H9 (cell line): Measurements from ENCODE around the gene CHKB. TPM values are rescaled to one million over a fixed set of nuclear protein-coding genes. Genes with fewer than 3 reads are reported as not detected.

ENCODE experiments used
- DNase-seq: peaks from one replicate; pipeline ENCODE4 v3.0.0-alpha.2; 2017
- H2AFZ ChIP-seq: one replicate; pipeline ENCODE4 v1.6.1; 2013; ENCODE audit warnings: mild to moderate bottlenecking, low read length, control low read depth, moderate library complexity
- H2AK5ac ChIP-seq: 2 replicates; pipeline ENCODE4 v1.6.1; 2013; ENCODE audit warnings: low read length, control low read depth, mixed read lengths; ENCODE audit not compliant: insufficient read length
- H2BK120ac ChIP-seq: one replicate; pipeline ENCODE4 v1.6.1; 2013; ENCODE audit warnings: low read depth, mild to moderate bottlenecking, low read length, control low read depth, inconsistent platforms; ENCODE audit not compliant: poor library complexity, severe bottlenecking
- H2BK12ac ChIP-seq: 2 replicates; pipeline ENCODE4 v1.6.1; 2013; ENCODE audit warnings: low read length, control low read depth, mixed read lengths, low read depth; ENCODE audit not compliant: insufficient read length
- H2BK15ac ChIP-seq: 2 replicates; pipeline ENCODE4 v1.6.1; 2013; ENCODE audit warnings: low read depth, low read length, control low read depth
- H2BK20ac ChIP-seq: one replicate; pipeline ENCODE4 v1.6.1; 2013; ENCODE audit warnings: low read depth, mild to moderate bottlenecking, low read length, control low read depth, inconsistent platforms; ENCODE audit not compliant: poor library complexity, severe bottlenecking
- H2BK5ac ChIP-seq: 2 replicates; pipeline ENCODE4 v1.6.1; 2013; ENCODE audit warnings: low read length, control low read depth, mixed read lengths; ENCODE audit not compliant: insufficient read length
- H3K14ac ChIP-seq: 2 replicates; pipeline ENCODE4 v1.6.1; 2013; ENCODE audit warnings: low read length, control low read depth; ENCODE audit not compliant: insufficient read depth
- H3K18ac ChIP-seq: 2 replicates; pipeline ENCODE4 v1.6.1; 2013; ENCODE audit warnings: low read depth, mild to moderate bottlenecking, mixed read lengths, low read length, control low read depth; ENCODE audit not compliant: insufficient read length
- H3K23ac ChIP-seq: 2 replicates; pipeline ENCODE4 v1.6.1; 2013; ENCODE audit warnings: low read length, control low read depth, mixed read lengths, low read depth; ENCODE audit not compliant: insufficient read length
- H3K23me2 ChIP-seq: 2 replicates; pipeline ENCODE4 v1.6.1; 2013; ENCODE audit warnings: low read depth, mild to moderate bottlenecking, mixed read lengths, low read length, control low read depth; ENCODE audit not compliant: insufficient read length, poor library complexity, severe bottlenecking
- H3K27ac ChIP-seq: 2 replicates; pipeline ENCODE4 v1.5.1; 2013; ENCODE audit warnings: low read length, control low read depth, mixed read lengths, low read depth; ENCODE audit not compliant: insufficient read length
- H3K27me3 ChIP-seq: 2 replicates; pipeline ENCODE4 v1.6.1; 2013; ENCODE audit warnings: low read length, control low read depth, inconsistent platforms; ENCODE audit not compliant: insufficient read depth
- H3K4ac ChIP-seq: 2 replicates; pipeline ENCODE4 v1.6.1; 2013; ENCODE audit warnings: low read depth, mild to moderate bottlenecking, control low read depth, inconsistent platforms, low read length, moderate library complexity
- H3K4me1 ChIP-seq: 2 replicates; pipeline ENCODE4 v1.6.1; 2013; ENCODE audit warnings: low read length, control low read depth, inconsistent platforms; ENCODE audit not compliant: insufficient read depth
- H3K4me2 ChIP-seq: 2 replicates; pipeline ENCODE4 v1.6.1; 2013; ENCODE audit warnings: low read length, control low read depth, mixed read lengths; ENCODE audit not compliant: insufficient read length, insufficient read depth
- H3K56ac ChIP-seq: 2 replicates; pipeline ENCODE4 v1.6.1; 2013; ENCODE audit warnings: low read depth, mild to moderate bottlenecking, mixed read lengths, low read length, control low read depth; ENCODE audit not compliant: insufficient read length
- H3K79me1 ChIP-seq: 2 replicates; pipeline ENCODE4 v1.6.1; 2013; ENCODE audit warnings: low read depth, mild to moderate bottlenecking, moderate library complexity, low read length, control low read depth, inconsistent platforms; ENCODE audit not compliant: insufficient read depth, poor library complexity, severe bottlenecking
- H3K79me2 ChIP-seq: 2 replicates; pipeline ENCODE4 v1.6.1; 2013; ENCODE audit warnings: low read length, control low read depth, inconsistent platforms; ENCODE audit not compliant: insufficient read depth
- H3K9ac ChIP-seq: 2 replicates; pipeline ENCODE4 v1.6.1; 2013; ENCODE audit warnings: low read length, control low read depth, mixed read lengths; ENCODE audit not compliant: insufficient read length; ENCODE audit errors: extremely low read depth
- H3K9me3 ChIP-seq: one replicate; pipeline ENCODE4 v1.6.1; 2013; ENCODE audit warnings: low read depth, low read length, inconsistent platforms; ENCODE audit not compliant: control insufficient read depth
- H3T11ph ChIP-seq: one replicate; pipeline ENCODE4 v1.6.1; 2013; ENCODE audit warnings: mild to moderate bottlenecking, low read length, control low read depth, inconsistent platforms
- H4K20me1 ChIP-seq: one replicate; pipeline ENCODE4 v1.6.1; 2013; ENCODE audit not compliant: control insufficient read depth, insufficient read length, insufficient read depth
- H4K5ac ChIP-seq: 2 replicates; pipeline ENCODE4 v1.6.1; 2013; ENCODE audit warnings: low read depth, mild to moderate bottlenecking, mixed read lengths, low read length, control low read depth; ENCODE audit not compliant: insufficient read length
- H4K8ac ChIP-seq: replicated peaks from 2 replicates; pipeline ENCODE4 v1.6.1; 2013; ENCODE audit warnings: low read length, control low read depth, mixed read lengths, low read depth; ENCODE audit not compliant: insufficient read length
- H4K91ac ChIP-seq: 2 replicates; pipeline ENCODE4 v1.6.1; 2013; ENCODE audit warnings: low read depth, mild to moderate bottlenecking, moderate library complexity, mixed read lengths, low read length, control low read depth; ENCODE audit not compliant: insufficient read length
- H3K27ac Mint-ChIP-seq, 3 experiments: 2 replicates in 2 of 3; 3 replicates in 1 of 3; pipeline ENCODE4 v1.8.0; 2020 to 2021; ENCODE audit warnings: mixed read lengths in 3 of 3, mild to moderate bottlenecking in 1 of 3, moderate library complexity in 1 of 3
- H3K27me3 Mint-ChIP-seq: 2 replicates; pipeline ENCODE4 v1.8.0; 2021; ENCODE audit warnings: low read depth, mild to moderate bottlenecking, moderate library complexity, mixed read lengths
- H3K36me3 Mint-ChIP-seq, 3 experiments: 2 replicates in 2 of 3; 3 replicates in 1 of 3; pipeline ENCODE4 v1.8.0; 2020 to 2021; ENCODE audit warnings: low read depth in 3 of 3, mixed read lengths in 3 of 3; ENCODE audit not compliant: insufficient read depth in 1 of 3
- H3K4me1 Mint-ChIP-seq, 2 experiments: 2 replicates each; pipeline ENCODE4 v1.8.0; 2020; ENCODE audit warnings: mixed read lengths in 2 of 2
- H3K4me3 Mint-ChIP-seq, 2 experiments: 2 replicates in 1 of 2; 3 replicates in 1 of 2; pipeline ENCODE4 v1.8.0; 2020 to 2021; ENCODE audit warnings: mild to moderate bottlenecking in 2 of 2, mixed read lengths in 2 of 2, moderate library complexity in 1 of 2
- H3K9me3 Mint-ChIP-seq, 2 experiments: 2 replicates in 1 of 2; 3 replicates in 1 of 2; pipeline ENCODE4 v1.8.0; 2020; ENCODE audit warnings: mild to moderate bottlenecking in 2 of 2, mixed read lengths in 2 of 2, moderate library complexity in 1 of 2
- WGBS: extraction: QIAGEN DNeasy Blood & Tissue Kit; methylation state at CpG from one replicate; pipeline ENCODE4 v1.1.7; 2013; ENCODE audit warnings: missing lambda C conversion rate, low lambda C conversion rate, mixed read lengths; ENCODE audit not compliant: insufficient read length; ENCODE audit errors: extremely low coverage; 5-methylcytosine and 5-hydroxymethylcytosine counted together
- total RNA-seq: library from RNA; stranded (reverse); gene quantifications from 2 replicates; pipeline ENCODE4 v1.2.1, GENCODE V29; 2021
- TF ChIP-seq, protein P1 (sequence below): fragments of 200-600 bp; sonication (generic); conservative IDR thresholded peaks from 3 replicates; pipeline ENCODE4 v1.8.0; 2021; ENCODE audit warnings: antibody characterized with exemption, mild to moderate bottlenecking

CHKB gene
- total RNA-seq, 1 experiment from 2014 or later, result 64.9 TPM

DNA sequence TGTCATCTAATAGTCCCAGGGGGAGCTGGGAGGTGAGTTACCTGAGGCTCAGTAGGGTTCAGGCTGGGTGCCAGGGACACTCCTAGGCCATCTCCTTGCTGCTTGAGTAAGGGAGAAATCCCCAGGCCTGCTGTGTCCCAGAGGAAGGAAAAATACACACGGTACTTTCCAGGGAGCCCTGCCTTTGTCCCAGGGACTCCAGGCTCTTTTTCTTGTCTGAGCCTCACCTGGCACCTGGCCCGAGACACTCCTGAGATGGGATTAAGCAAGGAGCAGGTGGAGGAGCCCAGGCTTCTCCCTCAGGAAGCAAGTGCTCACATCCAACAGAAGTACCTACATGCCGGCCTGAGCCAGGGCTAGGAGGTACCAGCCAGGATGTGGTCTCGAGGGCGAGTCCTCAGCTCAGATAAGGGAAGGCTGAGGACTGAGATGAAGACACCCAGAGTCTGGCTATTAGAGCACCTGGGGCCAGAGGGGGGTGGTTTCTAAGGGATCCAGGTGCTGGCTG, 37.8 kb downstream of the CHKB start:
- Histone ChIP-seq H2BK20ac (no peak overlapping the region), H4K91ac (no peak overlapping the region), H3K14ac (no peak overlapping the region), H3K23ac (no peak overlapping the region), H3T11ph (no peak overlapping the region), H3K79me1 (no peaks in the 10 kb centered on the region), H3K9me3 (no peaks in the 10 kb centered on the region), H3K27me3 (no peaks in the 10 kb centered on the region; the same call in 1 of the 2 replicates), H4K5ac (no peak overlapping the region), H4K8ac (no peak overlapping the region), H3K18ac (no peak overlapping the region), H3K23me2 (peaks cover 2% of the 10 kb centered on the region), H3K27ac (no peak overlapping the region), H3K4me2 (no peak overlapping the region), H3K4ac (no peak overlapping the region), H3K56ac (no peak overlapping the region), H2BK120ac (no peak overlapping the region), H2AK5ac (no peak overlapping the region), H2BK5ac (no peak overlapping the region), H2AFZ (no peak overlapping the region), H3K79me2 (no peaks in the 10 kb centered on the region), H3K9ac (no peak overlapping the region), H4K20me1 (no peaks in the 10 kb centered on the region), H2BK12ac (no peak overlapping the region), H2BK15ac (no peak overlapping the region), H3K4me1 (no peaks in the 10 kb centered on the region)
- Mint-ChIP-seq H3K27ac (no peak overlapping the region), H3K36me3 (no peaks in the 10 kb centered on the region), H3K27me3 (peaks cover 44% of the 10 kb centered on the region), H3K9me3 (no peaks in the 10 kb centered on the region; a peak in 1 of 5 replicates), H3K4me3 (no peak overlapping the region), H3K4me1 (no peaks in the 10 kb centered on the region; a peak in 1 of 4 replicates)
- WGBS, result no CpG with 5 or more reads among the region's 5 CpGs
- no peak for DNase-seq
- TF ChIP-seq, protein P1, sequence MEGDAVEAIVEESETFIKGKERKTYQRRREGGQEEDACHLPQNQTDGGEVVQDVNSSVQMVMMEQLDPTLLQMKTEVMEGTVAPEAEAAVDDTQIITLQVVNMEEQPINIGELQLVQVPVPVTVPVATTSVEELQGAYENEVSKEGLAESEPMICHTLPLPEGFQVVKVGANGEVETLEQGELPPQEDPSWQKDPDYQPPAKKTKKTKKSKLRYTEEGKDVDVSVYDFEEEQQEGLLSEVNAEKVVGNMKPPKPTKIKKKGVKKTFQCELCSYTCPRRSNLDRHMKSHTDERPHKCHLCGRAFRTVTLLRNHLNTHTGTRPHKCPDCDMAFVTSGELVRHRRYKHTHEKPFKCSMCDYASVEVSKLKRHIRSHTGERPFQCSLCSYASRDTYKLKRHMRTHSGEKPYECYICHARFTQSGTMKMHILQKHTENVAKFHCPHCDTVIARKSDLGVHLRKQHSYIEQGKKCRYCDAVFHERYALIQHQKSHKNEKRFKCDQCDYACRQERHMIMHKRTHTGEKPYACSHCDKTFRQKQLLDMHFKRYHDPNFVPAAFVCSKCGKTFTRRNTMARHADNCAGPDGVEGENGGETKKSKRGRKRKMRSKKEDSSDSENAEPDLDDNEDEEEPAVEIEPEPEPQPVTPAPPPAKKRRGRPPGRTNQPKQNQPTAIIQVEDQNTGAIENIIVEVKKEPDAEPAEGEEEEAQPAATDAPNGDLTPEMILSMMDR, result no peak
